Caco-2 (cell line): ENCODE results near the gene EML4. TPM values are rescaled to one million over a fixed set of nuclear protein-coding genes. Genes with fewer than 3 reads are reported as not detected.
"Not testable (repeated sequence)": the region's sequence is repeated elsewhere in the genome, so short reads cannot be mapped to it uniquely, and the experiment has no call there.

Experiments used
- BruUV-seq: library from RNA; stranded (reverse); fragments of 400-500 nt; replicated peaks from 2 replicates; lab custom pipeline; 2021; lab: Mats Ljungman, UMichigan
- CTCF ChIA-PET: fragments of 300-600 bp; sonication (Branson Sonifier 250); formaldehyde crosslinking; loops from one replicate; lab custom pipeline; 2022; ENCODE audit warnings: antibody characterized with exemption; lab: Charles Lee
- POLR2A ChIA-PET: fragments of 300-600 bp; sonication (Branson Sonifier 250); formaldehyde crosslinking; loops from one replicate; lab custom pipeline; 2022; ENCODE audit warnings: antibody characterized with exemption; lab: Charles Lee
- DNase-seq, 2 experiments: peaks; one replicate each; pipeline versions ENCODE4 v3.0.0 to v3.0.0-alpha.2; 2020 to 2022
- H3K27me3 ChIP-seq: replicated peaks from 2 replicates; pipeline ENCODE4 v1.6.0; 2011; ENCODE audit warnings: low read length; ENCODE audit not compliant: control insufficient read depth, insufficient read depth
- H3K36me3 ChIP-seq: 2 replicates; pipeline ENCODE4 v1.5.1; 2011; ENCODE audit warnings: low read length; ENCODE audit not compliant: control insufficient read depth, insufficient read depth
- H3K4me1 ChIP-seq: fragments of 250-450 bp; sonication (Bioruptor Pico); 2 replicates; pipeline ENCODE4 v1.5.1; 2020; ENCODE audit warnings: mild to moderate bottlenecking
- H3K4me3 ChIP-seq: 2 replicates; pipeline ENCODE4 v1.5.1; 2011; ENCODE audit warnings: low read depth, mild to moderate bottlenecking, control low read depth, low read length
- H3K9me3 ChIP-seq: fragments of 250-450 bp; sonication (Bioruptor Pico); 2 replicates; pipeline ENCODE4 v1.5.1; 2020; ENCODE audit warnings: mild to moderate bottlenecking, moderate library complexity
- H3K27ac Mint-ChIP-seq: one replicate; pipeline ENCODE4 v1.8.0; 2022; ENCODE audit warnings: mixed read lengths; ENCODE audit not compliant: unreplicated experiment
- H3K27me3 Mint-ChIP-seq: one replicate; pipeline ENCODE4 v1.8.0; 2022; ENCODE audit warnings: mixed read lengths; ENCODE audit not compliant: insufficient read depth, unreplicated experiment
- H3K36me3 Mint-ChIP-seq: one replicate; pipeline ENCODE4 v1.8.0; 2022; ENCODE audit warnings: mild to moderate bottlenecking, mixed read lengths; ENCODE audit not compliant: insufficient read depth, unreplicated experiment
- H3K4me1 Mint-ChIP-seq: one replicate; pipeline ENCODE4 v1.8.0; 2022; ENCODE audit warnings: low read depth, mixed read lengths; ENCODE audit not compliant: unreplicated experiment
- H3K4me3 Mint-ChIP-seq: one replicate; pipeline ENCODE4 v1.8.0; 2022; ENCODE audit warnings: mild to moderate bottlenecking, moderate library complexity, mixed read lengths; ENCODE audit not compliant: unreplicated experiment
- H3K9me3 Mint-ChIP-seq: one replicate; pipeline ENCODE4 v1.8.0; 2022; ENCODE audit warnings: mixed read lengths; ENCODE audit not compliant: unreplicated experiment
- CTCF ChIP-seq, 2 experiments: fragments of 200-600 bp in 1 of 2; IDR thresholded peaks; 1 replicate in 1 of 2; 2 replicates in 1 of 2; pipeline versions ENCODE4 v1.5.1 to v1.8.0; 2011 to 2022; ENCODE audit warnings: antibody characterized with exemption in 1 of 2, control low read depth in 1 of 2, inconsistent platforms in 1 of 2, low read depth in 1 of 2, low read length in 1 of 2, mild to moderate bottlenecking in 1 of 2, moderate library complexity in 1 of 2; ENCODE audit not compliant: insufficient read depth in 1 of 2, severe bottlenecking in 1 of 2, unreplicated experiment in 1 of 2
- intact Hi-C: fragments of 100-400 bp; cut with micrococcal nuclease; formaldehyde crosslinking; loops from one replicate; pipeline ENCODE4 v1.10.0; 2022; ENCODE audit not compliant: unreplicated experiment
- total RNA-seq: library from RNA; stranded (reverse); gene quantifications from 2 replicates; pipeline ENCODE4 v1.2.3, GENCODE V29; 2022

Gene EML4
- total RNA-seq, 1 experiment from 2014 or later = 125 TPM

- DNase-seq = no peak
- no peaks in the 10 kb centered on the region for H3K27me3 ChIP-seq
- POLR2A ChIA-PET = no interaction called here
- H3K4me1 ChIP-seq = peaks cover 4% of the 10 kb centered on the region; the same call in 1 of the 2 replicates
- no TSS peak for BruUV-seq
- CTCF ChIA-PET = no interaction called here
- no peak overlapping the region for H3K4me3 ChIP-seq
- H3K9me3 ChIP-seq = no peaks in the 10 kb centered on the region
- no peak overlapping the region for H3K4me3 Mint-ChIP-seq
- peaks cover 1% of the 10 kb centered on the region for H3K36me3 ChIP-seq
- TF ChIP-seq CTCF (IDR thresholded peaks at IDR 0.05; ENCODE audit: insufficient read depth in 1 of 2, low read depth in 1 of 2, low read length in 1 of 2, severe bottlenecking in 1 of 2, unreplicated experiment in 1 of 2) = no peak
- H3K9me3 Mint-ChIP-seq = no peaks in the 10 kb centered on the region
- H3K36me3 Mint-ChIP-seq = peaks cover 86% of the 10 kb centered on the region
- peak overlapping the region; percentile 91 for H3K27ac Mint-ChIP-seq
- intact Hi-C loops = no loop called here
- H3K27me3 Mint-ChIP-seq = no peaks in the 10 kb centered on the region
- H3K4me1 Mint-ChIP-seq = peaks cover 7% of the 10 kb centered on the region
Measured at GRCh38 chr2:42342795-42343241, 173.7 kb downstream of the EML4 start.

GRCh38 chr2:42345986-42346385 lies 176.8 kb downstream of the EML4 start:
- no peaks in the 10 kb centered on the region; the same call in 1 of the 2 replicates for H3K36me3 ChIP-seq
- no peaks in the 10 kb centered on the region for H3K9me3 ChIP-seq
- no peaks in the 10 kb centered on the region for H3K9me3 Mint-ChIP-seq
- H3K27me3 ChIP-seq = no peaks in the 10 kb centered on the region
- H3K36me3 Mint-ChIP-seq = peaks cover 79% of the 10 kb centered on the region
- no peaks in the 10 kb centered on the region for H3K27me3 Mint-ChIP-seq
- no peak overlapping the region for H3K4me3 ChIP-seq
- POLR2A ChIA-PET = no interaction called here
- H3K4me1 Mint-ChIP-seq = peaks cover 7% of the 10 kb centered on the region
- no peak overlapping the region for H3K27ac Mint-ChIP-seq
- no peak for DNase-seq
- H3K4me1 ChIP-seq = peaks cover 4% of the 10 kb centered on the region; the same call in 1 of the 2 replicates
- CTCF ChIA-PET = no interaction called here
- intact Hi-C loops = no loop called here
- H3K4me3 Mint-ChIP-seq = no peak overlapping the region
- BruUV-seq = no TSS peak
- no peak for TF ChIP-seq CTCF (IDR thresholded peaks at IDR 0.05; ENCODE audit: insufficient read depth in 1 of 2, low read depth in 1 of 2, low read length in 1 of 2, severe bottlenecking in 1 of 2, unreplicated experiment in 1 of 2)

- H3K9me3 ChIP-seq, H3K4me1 ChIP-seq, H3K27me3 Mint-ChIP-seq, H3K4me3 ChIP-seq, DNase-seq, POLR2A ChIA-PET, H3K36me3 ChIP-seq, intact Hi-C loops, H3K27ac Mint-ChIP-seq, H3K27me3 ChIP-seq, H3K9me3 Mint-ChIP-seq, H3K4me1 Mint-ChIP-seq, H3K4me3 Mint-ChIP-seq, BruUV-seq, CTCF ChIA-PET: not testable (repeated sequence)
- peaks cover 75% of the 10 kb centered on the region for H3K36me3 Mint-ChIP-seq
Measured at GRCh38 chr2:42346856-42347255, 177.7 kb downstream of the EML4 start.

GRCh38 chr2:42347518-42347917 lies 178.4 kb downstream of the EML4 start:
- H3K9me3 ChIP-seq, H3K4me3 Mint-ChIP-seq, intact Hi-C loops, POLR2A ChIA-PET, H3K4me1 Mint-ChIP-seq, H3K9me3 Mint-ChIP-seq, H3K36me3 ChIP-seq, H3K4me3 ChIP-seq, H3K27me3 Mint-ChIP-seq, H3K27me3 ChIP-seq, BruUV-seq, CTCF ChIA-PET, H3K27ac Mint-ChIP-seq, DNase-seq, H3K4me1 ChIP-seq: not testable (repeated sequence)
- H3K36me3 Mint-ChIP-seq = peaks cover 75% of the 10 kb centered on the region
